K562 (cell line): ENCODE results near the gene ZNF462.

Experiments used
- EZH2 ChIP-seq: IDR thresholded peaks from 2 replicates; pipeline ENCODE4 v1.6.1; 2012; ENCODE audit warnings: low read depth, mild to moderate bottlenecking, inconsistent platforms, low read length, borderline replicate concordance
- GABPA ChIP-seq: fragments of 200-800 bp; sonication (Bioruptor generic); conservative IDR thresholded peaks from 2 replicates; pipeline ENCODE4 v1.6.1; 2016; ENCODE audit warnings: low read depth, missing genetic modification characterization, missing compliant biosample characterization
- KLF16 ChIP-seq: IDR thresholded peaks from 2 replicates; pipeline ENCODE4 v1.6.1; 2016; ENCODE audit warnings: antibody characterized with exemption
- ZNF316 ChIP-seq: fragments of 450-650 bp; IDR thresholded peaks from 2 replicates; pipeline ENCODE4 v1.6.1; 2016

DNA sequence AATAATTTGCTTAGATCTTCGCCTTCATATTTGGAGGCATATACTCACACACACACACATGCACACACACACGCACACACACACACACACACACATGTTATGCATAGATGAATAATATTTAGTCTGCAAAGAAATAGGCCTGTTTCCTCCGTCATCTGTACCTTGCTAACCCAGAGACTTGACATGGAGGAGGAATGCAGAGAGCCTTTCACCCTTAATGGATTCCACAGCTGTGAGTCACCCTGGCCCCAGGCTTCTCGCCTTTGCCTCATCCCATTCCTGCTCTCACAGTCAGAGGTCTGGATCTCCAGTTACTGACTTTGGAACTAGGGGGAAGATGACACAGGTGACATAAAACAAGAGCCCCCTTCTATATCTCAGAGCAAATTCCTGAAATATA, 29.7 kb downstream of the ZNF462 start:
- no peak for TF ChIP-seq EZH2
- TF ChIP-seq KLF16: no peak
- TF ChIP-seq ZNF316: no peak
- no peak for TF ChIP-seq GABPA (tag)
